PC-3 (cell line): ENCODE data around the gene CERS6. TPM values are rescaled to one million over a fixed set of nuclear protein-coding genes. Genes with fewer than 3 reads are reported as not detected.

Experiments
- ATAC-seq: fragments of 200-7000 bp; cut with Tn5 transposase; 2 replicates; pipeline ENCODE4 v1.9.1; 2020; ENCODE audit warnings: mild to moderate bottlenecking, moderate library complexity
- BruUV-seq: library from RNA; stranded (reverse); fragments of 400-500 nt; replicated peaks from 2 replicates; lab custom pipeline; 2021; lab: Mats Ljungman, UMichigan
- CTCF ChIA-PET: fragments of 300-600 bp; sonication (Branson Sonifier 250); formaldehyde crosslinking; loops from one replicate; lab custom pipeline; 2022; ENCODE audit warnings: antibody characterized with exemption; lab: Charles Lee
- POLR2A ChIA-PET: fragments of 300-600 bp; sonication (Branson Sonifier 250); formaldehyde crosslinking; loops from one replicate; lab custom pipeline; 2022; ENCODE audit warnings: antibody characterized with exemption; ENCODE audit not compliant: unreplicated experiment; lab: Charles Lee
- DNase-seq: peaks from one replicate; pipeline ENCODE4 v3.0.0-alpha.2; 2015
- H2AFZ ChIP-seq: fragments of 300-600 bp; sonication (generic); 2 replicates; pipeline ENCODE4 v1.6.0; 2016; ENCODE audit warnings: antibody characterized with exemption, low read length
- H3F3A ChIP-seq: fragments of 300-600 bp; sonication (generic); one replicate; pipeline ENCODE4 v1.6.0; 2017; ENCODE audit warnings: antibody characterized with exemption, low read length, control low read depth, mild to moderate bottlenecking; ENCODE audit not compliant: unreplicated experiment
- H3K27ac ChIP-seq: fragments of 300-600 bp; sonication (generic); 2 replicates; pipeline ENCODE4 v1.5.1; 2016; ENCODE audit warnings: mild to moderate bottlenecking, low read length
- H3K27me3 ChIP-seq: fragments of 300-600 bp; sonication (generic); 2 replicates; pipeline ENCODE4 v1.6.1; 2016; ENCODE audit warnings: low read length, mixed read lengths
- H3K36me3 ChIP-seq: fragments of 300-600 bp; sonication (generic); 2 replicates; pipeline ENCODE4 v1.6.1; 2016; ENCODE audit warnings: low read depth, mixed run types, low read length, mixed read lengths
- H3K4me1 ChIP-seq: fragments of 300-600 bp; sonication (generic); 2 replicates; pipeline ENCODE4 v1.5.1; 2016; ENCODE audit warnings: low read length; ENCODE audit not compliant: insufficient read depth
- H3K4me2 ChIP-seq: fragments of 300-600 bp; sonication (generic); 2 replicates; pipeline ENCODE4 v1.6.0; 2016; ENCODE audit warnings: low read length
- H3K4me3 ChIP-seq: fragments of 300-600 bp; sonication (generic); 2 replicates; pipeline ENCODE4 v1.5.1; 2016; ENCODE audit warnings: mild to moderate bottlenecking, low read length, mixed read lengths
- H3K79me2 ChIP-seq: fragments of 300-600 bp; sonication (generic); 2 replicates; pipeline ENCODE4 v1.6.1; 2017; ENCODE audit warnings: low read length, mixed read lengths
- H3K9ac ChIP-seq: fragments of 300-600 bp; sonication (generic); 2 replicates; pipeline ENCODE4 v1.6.0; 2016; ENCODE audit warnings: mild to moderate bottlenecking, low read length
- H3K9me2 ChIP-seq: fragments of 300-600 bp; sonication (generic); replicated peaks from 2 replicates; pipeline ENCODE4 v1.6.1; 2016; ENCODE audit warnings: mixed run types, low read length, mixed read lengths
- H3K9me3 ChIP-seq: fragments of 300-600 bp; sonication (generic); 2 replicates; pipeline ENCODE4 v1.6.1; 2016; ENCODE audit warnings: low read length, mixed read lengths
- H4K20me1 ChIP-seq: fragments of 300-600 bp; sonication (generic); 2 replicates; pipeline ENCODE4 v1.6.1; 2016; ENCODE audit warnings: low read length, mixed read lengths
- EZH2 ChIP-seq: fragments of 300-600 bp; sonication (generic); IDR thresholded peaks from one replicate; pipeline ENCODE4 v1.6.1; 2017; ENCODE audit warnings: antibody characterized with exemption, mild to moderate bottlenecking, low read length; ENCODE audit not compliant: unreplicated experiment
- EZH2phosphoT487 ChIP-seq: fragments of 300-600 bp; sonication (generic); IDR thresholded peaks from 2 replicates; pipeline ENCODE4 v1.6.1; 2018; ENCODE audit warnings: mild to moderate bottlenecking, antibody characterized with exemption, low read length, borderline replicate concordance
- intact Hi-C: fragments of 100-400 bp; cut with micrococcal nuclease; formaldehyde crosslinking; loops from 2 replicates; pipeline ENCODE4 v1.9.0; 2023
- total RNA-seq: library from RNA; depleted of rRNA; stranded (reverse); fragments of >200 nt; gene quantifications from 2 replicates; pipeline ENCODE4 v1.2.3, GENCODE V29; 2014
- TF ChIP-seq, protein P1 (sequence below): fragments of 300-600 bp; sonication (generic); conservative IDR thresholded peaks from 2 replicates; pipeline ENCODE4 v1.5.1; 2017; ENCODE audit warnings: antibody characterized with exemption, low read depth, mild to moderate bottlenecking, low read length

The CERS6 gene
- total RNA-seq, 1 experiment from 2014 or later = 24.2 TPM

DNA sequence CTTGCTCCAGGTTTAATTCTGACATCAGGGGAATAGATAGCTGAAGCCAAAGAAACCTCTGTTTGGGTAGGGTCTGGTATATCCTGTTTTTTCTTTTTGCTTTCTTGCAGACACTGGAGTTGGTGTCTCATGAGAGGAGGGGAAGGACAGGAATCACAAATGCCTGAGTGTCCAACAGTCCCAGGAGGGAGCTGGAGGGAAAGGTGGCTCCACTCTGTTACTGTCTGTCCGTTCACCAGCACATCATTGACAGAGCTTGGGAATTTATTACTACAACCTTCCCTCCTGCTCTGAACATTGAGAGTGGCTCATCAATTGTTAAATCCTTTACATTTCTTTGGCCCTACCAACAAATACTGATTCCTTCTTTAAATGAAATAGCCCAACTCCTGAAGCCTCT, 194.1 kb downstream of the CERS6 start:
- Histone ChIP-seq H3K9me3 (no peaks in the 10 kb centered on the region), H3K36me3 (no peaks in the 10 kb centered on the region), H3K9ac (no peak overlapping the region), H3K4me2 (no peak overlapping the region), H3K79me2 (no peaks in the 10 kb centered on the region), H3F3A (no peaks in the 10 kb centered on the region), H3K4me3 (no peak overlapping the region), H2AFZ (no peak overlapping the region), H4K20me1 (no peaks in the 10 kb centered on the region), H3K9me2 (no peaks in the 10 kb centered on the region), H3K27ac (no peak overlapping the region), H3K27me3 (no peaks in the 10 kb centered on the region), H3K4me1 (no peaks in the 10 kb centered on the region)
- DNase-seq = no peak
- no peak for ATAC-seq
- ChIA-PET POLR2A (no interaction called here), CTCF (interaction anchor here (0.5 kb wide), 1 partner anchor 47 kb away, joined by 5 read pairs; no protein-coding TSS in a partner anchor)
- TF ChIP-seq EZH2phosphoT487 (no peak), EZH2 (no peak)
- TF ChIP-seq, protein P1, sequence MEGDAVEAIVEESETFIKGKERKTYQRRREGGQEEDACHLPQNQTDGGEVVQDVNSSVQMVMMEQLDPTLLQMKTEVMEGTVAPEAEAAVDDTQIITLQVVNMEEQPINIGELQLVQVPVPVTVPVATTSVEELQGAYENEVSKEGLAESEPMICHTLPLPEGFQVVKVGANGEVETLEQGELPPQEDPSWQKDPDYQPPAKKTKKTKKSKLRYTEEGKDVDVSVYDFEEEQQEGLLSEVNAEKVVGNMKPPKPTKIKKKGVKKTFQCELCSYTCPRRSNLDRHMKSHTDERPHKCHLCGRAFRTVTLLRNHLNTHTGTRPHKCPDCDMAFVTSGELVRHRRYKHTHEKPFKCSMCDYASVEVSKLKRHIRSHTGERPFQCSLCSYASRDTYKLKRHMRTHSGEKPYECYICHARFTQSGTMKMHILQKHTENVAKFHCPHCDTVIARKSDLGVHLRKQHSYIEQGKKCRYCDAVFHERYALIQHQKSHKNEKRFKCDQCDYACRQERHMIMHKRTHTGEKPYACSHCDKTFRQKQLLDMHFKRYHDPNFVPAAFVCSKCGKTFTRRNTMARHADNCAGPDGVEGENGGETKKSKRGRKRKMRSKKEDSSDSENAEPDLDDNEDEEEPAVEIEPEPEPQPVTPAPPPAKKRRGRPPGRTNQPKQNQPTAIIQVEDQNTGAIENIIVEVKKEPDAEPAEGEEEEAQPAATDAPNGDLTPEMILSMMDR = no peak
- BruUV-seq = no TSS peak
- intact Hi-C loops = no loop called here

DNA sequence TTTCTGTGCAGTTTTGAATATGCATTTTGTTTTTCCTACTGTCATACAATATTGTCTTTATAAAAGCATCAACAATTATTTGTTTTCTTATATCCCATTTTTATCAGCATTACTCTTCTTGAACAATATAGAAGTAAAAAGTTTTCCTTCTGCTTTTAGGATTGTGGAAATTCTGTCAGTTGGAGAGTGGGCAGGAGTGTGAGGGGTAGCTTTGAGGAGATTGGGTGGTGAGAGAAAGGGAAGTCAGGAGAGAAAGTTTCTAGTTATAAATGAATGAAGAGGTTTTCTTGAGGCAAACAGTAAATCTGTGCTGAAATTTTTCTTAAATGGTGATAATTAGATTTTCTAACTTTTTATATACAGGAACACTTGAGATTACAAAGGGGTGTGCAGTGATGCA, 194.7 kb downstream of the CERS6 start:
- ATAC-seq (no peak), DNase-seq (no peak)
- TF ChIP-seq, protein P1 = no peak
- no peak for TF ChIP-seq EZH2phosphoT487
- TF ChIP-seq EZH2 = no peak
- Histone ChIP-seq H3K79me2 (no peaks in the 10 kb centered on the region), H3K36me3 (no peaks in the 10 kb centered on the region), H3K9ac (no peak overlapping the region), H3K4me3 (no peak overlapping the region), H3K9me2 (no peaks in the 10 kb centered on the region), H3F3A (no peaks in the 10 kb centered on the region), H3K27ac (no peak overlapping the region), H3K9me3 (no peaks in the 10 kb centered on the region), H4K20me1 (no peaks in the 10 kb centered on the region), H2AFZ (no peak overlapping the region), H3K4me2 (no peak overlapping the region), H3K27me3 (no peaks in the 10 kb centered on the region), H3K4me1 (no peaks in the 10 kb centered on the region)
- no TSS peak for BruUV-seq
- intact Hi-C loops = no loop called here
- ChIA-PET POLR2A (no interaction called here), CTCF (interaction anchor here (0.6 kb wide), 1 partner anchor 12 kb away, joined by 3 read pairs; no protein-coding TSS in a partner anchor)

DNA sequence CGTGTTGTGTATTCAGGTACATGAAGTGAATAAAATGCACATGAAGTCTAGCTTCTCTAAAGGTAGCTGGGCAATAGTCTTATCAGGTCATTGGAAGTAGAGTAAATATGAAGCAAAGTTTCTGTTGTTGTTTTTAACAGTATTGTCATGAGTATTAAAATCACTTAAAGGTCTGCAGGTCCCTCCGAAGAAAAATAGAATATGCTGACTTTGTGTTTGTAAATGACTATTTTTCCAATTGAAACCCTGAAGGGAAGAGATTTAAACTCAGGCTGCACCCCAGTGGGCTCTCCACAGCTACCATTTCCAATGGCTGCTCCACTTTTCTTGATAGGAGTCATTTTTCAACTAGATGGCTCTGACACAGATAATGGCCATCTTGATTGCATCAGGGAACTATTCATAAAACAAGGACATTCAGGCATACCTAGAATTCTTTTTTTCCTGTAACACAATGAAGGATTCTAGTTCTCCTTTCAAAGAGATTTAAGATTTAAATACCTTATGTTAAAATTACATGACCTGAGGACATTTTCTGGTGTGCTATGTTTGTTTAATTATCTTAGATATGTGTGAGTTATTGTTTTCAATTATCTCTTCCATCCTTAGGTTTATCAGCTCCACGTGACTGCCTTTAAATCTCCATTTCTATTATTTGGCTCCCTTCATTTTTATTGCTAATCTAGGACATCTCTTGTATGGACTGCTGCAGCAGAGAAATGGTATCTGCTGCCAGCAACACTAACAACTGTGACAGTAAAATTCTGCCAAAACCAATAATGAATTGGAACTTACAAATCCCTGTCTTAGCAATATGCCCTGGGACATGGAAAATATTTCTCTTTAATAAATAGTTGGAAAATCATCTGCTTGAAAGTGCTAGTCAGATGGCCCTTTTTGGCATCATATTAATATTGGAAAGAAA, 197.2 kb downstream of the CERS6 start:
- Histone ChIP-seq H3K4me2 (no peak overlapping the region), H3K9ac (no peak overlapping the region), H4K20me1 (no peaks in the 10 kb centered on the region), H3K36me3 (no peaks in the 10 kb centered on the region), H3F3A (no peaks in the 10 kb centered on the region), H3K27me3 (no peaks in the 10 kb centered on the region), H3K9me3 (no peaks in the 10 kb centered on the region), H3K9me2 (no peaks in the 10 kb centered on the region), H3K79me2 (no peaks in the 10 kb centered on the region), H3K4me3 (no peak overlapping the region), H3K27ac (no peak overlapping the region), H3K4me1 (no peaks in the 10 kb centered on the region), H2AFZ (no peak overlapping the region)
- TF ChIP-seq EZH2 (no peak), EZH2phosphoT487 (no peak)
- TF ChIP-seq, protein P1 = no peak
- no TSS peak for BruUV-seq
- ATAC-seq (no peak), DNase-seq (no peak)
- intact Hi-C loops = no loop called here
- ChIA-PET POLR2A (no interaction called here), CTCF (no interaction called here)
